ENCODE results near the gene ZNF784. TPM values are rescaled to one million over a fixed set of nuclear protein-coding genes. Genes with fewer than 3 reads are reported as not detected.
A peak's percentile ranks its signal among the peaks of the same experiment; 100 is the strongest.

ZNF784 gene
- total RNA-seq, 2 donors from 2014 or later, result 2.6 to 4.5 TPM

- H3K27me3 Mint-ChIP-seq, result no peaks in the 10 kb centered on the region
- ATAC-seq (no peak), DNase-seq (ENCODE audit: low spot score) (no peak)
- no peaks in the 10 kb centered on the region for H3K36me3 Mint-ChIP-seq
- no peaks in the 10 kb centered on the region for H3K9me3 Mint-ChIP-seq
- H3K4me3 Mint-ChIP-seq, result peak overlapping the region; percentile 89
- H3K27ac Mint-ChIP-seq, result peak overlapping the region; percentile 78 to 97
- peaks cover 43 to 47% of the 10 kb centered on the region in 2 donors for H3K4me1 Mint-ChIP-seq (ENCODE audit: low read depth in 2 of 2)
These were observed 19.5 kb upstream of the ZNF784 start for GRCh38 chr19:55643887-55644176.

GRCh38 chr19:55643003-55643886 is 18.9 kb upstream of the ZNF784 start, which contains the start of gene ZNF581:
Gene ZNF581, plus strand, starts transcription at chr19:55643649. Its CDS starts 923 bp downstream, at chr19:55644572.
- Mint-ChIP-seq H3K36me3 (no peaks in the 10 kb centered on the region), H3K4me3 (peak within 1 kb of the TSS; percentile 89), H3K27ac (peak within 1 kb of the TSS; percentile 78 to 97), H3K9me3 (no peaks in the 10 kb centered on the region), H3K27me3 (no peaks in the 10 kb centered on the region), H3K4me1 (ENCODE audit: low read depth in 2 of 2) (peaks cover 43 to 44% of the 10 kb centered on the region in 2 donors)
- DNase-seq (ENCODE audit: low spot score), result no peak
- peak; percentile 76 to 83 for ATAC-seq

GRCh38 chr19:55642153-55643002 is 18.0 kb upstream of the ZNF784 start:
- ATAC-seq, result no peak

GRCh38 chr19:55641426-55642152 is 17.2 kb upstream of the ZNF784 start:
- H3K4me3 Mint-ChIP-seq, result peak overlapping the region; percentile 82
- DNase-seq (ENCODE audit: low spot score) (no peak), ATAC-seq (no peak)
- H3K27ac Mint-ChIP-seq, result peak overlapping the region; percentile 55 to 87
- H3K27me3 Mint-ChIP-seq, result no peaks in the 10 kb centered on the region
- peaks cover 45 to 54% of the 10 kb centered on the region in 2 donors for H3K4me1 Mint-ChIP-seq (ENCODE audit: low read depth in 2 of 2)
- H3K36me3 Mint-ChIP-seq, result peaks cover 6% of the 10 kb centered on the region
- H3K9me3 Mint-ChIP-seq, result no peaks in the 10 kb centered on the region

More at GRCh38 chr19:55642153-55643002, 18.0 kb upstream of the ZNF784 start:
- Mint-ChIP-seq H3K36me3 (peaks cover 6% of the 10 kb centered on the region), H3K27me3 (no peaks in the 10 kb centered on the region), H3K4me1 (ENCODE audit: low read depth in 2 of 2) (peaks cover 46 to 50% of the 10 kb centered on the region in 2 donors), H3K4me3 (peak overlapping the region; percentile 89), H3K27ac (peak overlapping the region; percentile 78 to 97), H3K9me3 (no peaks in the 10 kb centered on the region)
- no peak for DNase-seq (ENCODE audit: low spot score)

GRCh38 chr19:55640577-55641425 is 16.4 kb upstream of the ZNF784 start, which contains the start of gene ZNF580:
Gene ZNF580, plus strand, starts transcription at chr19:55641002. Its CDS starts 1,507 bp downstream, at chr19:55642509.
- H3K36me3 Mint-ChIP-seq, result peaks cover 7% of the 10 kb centered on the region
- no peaks in the 10 kb centered on the region for H3K9me3 Mint-ChIP-seq
- peaks cover 53 to 62% of the 10 kb centered on the region in 2 donors for H3K4me1 Mint-ChIP-seq (ENCODE audit: low read depth in 2 of 2)
- DNase-seq (ENCODE audit: low spot score), result no peak
- H3K4me3 Mint-ChIP-seq, result peak within 1 kb of the TSS; percentile 82
- ATAC-seq, result peak; percentile 76
- no peaks in the 10 kb centered on the region for H3K27me3 Mint-ChIP-seq
- H3K27ac Mint-ChIP-seq, result peak within 1 kb of the TSS; percentile 66 to 87

GRCh38 chr19:55640043-55640576 is 15.7 kb upstream of the ZNF784 start:
- Mint-ChIP-seq H3K4me1 (ENCODE audit: low read depth in 2 of 2) (peaks cover 60 to 65% of the 10 kb centered on the region in 2 donors), H3K9me3 (no peaks in the 10 kb centered on the region), H3K27ac (peak overlapping the region; percentile 66 to 70), H3K36me3 (peaks cover 14% of the 10 kb centered on the region), H3K27me3 (no peaks in the 10 kb centered on the region), H3K4me3 (peak overlapping the region; percentile 71)
- peak; percentile 43 to 48 for ATAC-seq
- DNase-seq (ENCODE audit: low spot score), result no peak

GRCh38 chr19:55638864-55639359 is 14.5 kb upstream of the ZNF784 start:
- Mint-ChIP-seq H3K4me3 (peak overlapping the region; percentile 50), H3K36me3 (peaks cover 17% of the 10 kb centered on the region), H3K4me1 (ENCODE audit: low read depth in 2 of 2) (peaks cover 65 to 67% of the 10 kb centered on the region in 2 donors), H3K27me3 (no peaks in the 10 kb centered on the region), H3K27ac (peak overlapping the region in 1 of 2 donors; percentile 33), H3K9me3 (no peaks in the 10 kb centered on the region)
- DNase-seq (ENCODE audit: low spot score) (no peak), ATAC-seq (no peak)

- Mint-ChIP-seq H3K27me3 (no peaks in the 10 kb centered on the region), H3K36me3 (peaks cover 17% of the 10 kb centered on the region), H3K27ac (peak overlapping the region in 1 of 2 donors; percentile 30), H3K9me3 (no peaks in the 10 kb centered on the region), H3K4me3 (peak overlapping the region; percentile 54), H3K4me1 (ENCODE audit: low read depth in 2 of 2) (peaks cover 58 to 60% of the 10 kb centered on the region in 2 donors)
- DNase-seq (ENCODE audit: low spot score), result no peak
- ATAC-seq, result no peak
These were observed 13.2 kb upstream of the ZNF784 start for GRCh38 chr19:55637534-55637933.

GRCh38 chr19:55636723-55637122 is 12.4 kb upstream of the ZNF784 start:
- Mint-ChIP-seq H3K27ac (peak overlapping the region; percentile 99 to 100), H3K4me3 (peak overlapping the region; percentile 96), H3K36me3 (peaks cover 17% of the 10 kb centered on the region), H3K4me1 (ENCODE audit: low read depth in 2 of 2) (peaks cover 57 to 61% of the 10 kb centered on the region in 2 donors), H3K27me3 (peaks cover 0 to 2% of the 10 kb centered on the region in 2 donors), H3K9me3 (no peaks in the 10 kb centered on the region)
- no peak for ATAC-seq
- no peak for DNase-seq (ENCODE audit: low spot score)

GRCh38 chr19:55635856-55636440 is 11.6 kb upstream of the ZNF784 start:
- peaks cover 55 to 56% of the 10 kb centered on the region in 2 donors for H3K4me1 Mint-ChIP-seq (ENCODE audit: low read depth in 2 of 2)
- H3K36me3 Mint-ChIP-seq, result peaks cover 17% of the 10 kb centered on the region
- DNase-seq (ENCODE audit: low spot score) (no peak), ATAC-seq (no peak)
- peak overlapping the region; percentile 96 for H3K4me3 Mint-ChIP-seq
- no peaks in the 10 kb centered on the region for H3K9me3 Mint-ChIP-seq
- H3K27me3 Mint-ChIP-seq, result peaks cover 0 to 2% of the 10 kb centered on the region in 2 donors
- H3K27ac Mint-ChIP-seq, result peak overlapping the region; percentile 99 to 100

- peak overlapping the region; percentile 96 for H3K4me3 Mint-ChIP-seq
- DNase-seq (ENCODE audit: low spot score), result peak; percentile 55
- peaks cover 0 to 2% of the 10 kb centered on the region in 2 donors for H3K27me3 Mint-ChIP-seq
- peaks cover 53% of the 10 kb centered on the region in 2 donors for H3K4me1 Mint-ChIP-seq (ENCODE audit: low read depth in 2 of 2)
- peak in 1 of 2 donors; percentile 48 for ATAC-seq
- H3K9me3 Mint-ChIP-seq, result no peaks in the 10 kb centered on the region
- H3K36me3 Mint-ChIP-seq, result peaks cover 17% of the 10 kb centered on the region
- H3K27ac Mint-ChIP-seq, result peak overlapping the region; percentile 99 to 100
These were observed 11.0 kb upstream of the ZNF784 start for GRCh38 chr19:55635334-55635717.

- H3K4me3 Mint-ChIP-seq, result peak overlapping the region; percentile 96
- peaks cover 17% of the 10 kb centered on the region for H3K36me3 Mint-ChIP-seq
- ATAC-seq (no peak), DNase-seq (ENCODE audit: low spot score) (no peak)
- H3K27me3 Mint-ChIP-seq, result peaks cover 0 to 2% of the 10 kb centered on the region in 2 donors
- peak overlapping the region in 1 of 2 donors; percentile 99 for H3K27ac Mint-ChIP-seq
- H3K4me1 Mint-ChIP-seq (ENCODE audit: low read depth in 2 of 2), result peaks cover 43 to 46% of the 10 kb centered on the region in 2 donors
- no peaks in the 10 kb centered on the region for H3K9me3 Mint-ChIP-seq
These were observed 9.5 kb upstream of the ZNF784 start for GRCh38 chr19:55633861-55634260.

Data from natural killer cell treated with Interleukin-12 subunit alpha and Interleukin-12 subunit beta and Interleukin-15 and Interleukin-18, amount 100 ng/mL, for 72 hours (primary cell).